Type B pancreatic cell (in vitro differentiated cells): Measurements from ENCODE around the gene ARIH2. TPM values are rescaled to one million over a fixed set of nuclear protein-coding genes. Genes with fewer than 3 reads are reported as not detected.

ENCODE experiments used
- DNase-seq: peaks from one replicate; pipeline ENCODE4 v3.0.0; 2021; ENCODE audit warnings: mixed read lengths; ENCODE audit not compliant: unreplicated experiment; ENCODE audit errors: extremely low spot score
- H3K27ac Mint-ChIP-seq: 2 replicates; pipeline ENCODE4 v1.8.0; 2021; ENCODE audit warnings: mild to moderate bottlenecking, mixed read lengths
- H3K27me3 Mint-ChIP-seq: 2 replicates; pipeline ENCODE4 v1.8.0; 2021; ENCODE audit warnings: mixed read lengths
- H3K36me3 Mint-ChIP-seq: 2 replicates; pipeline ENCODE4 v1.8.0; 2021; ENCODE audit warnings: mixed read lengths
- H3K4me1 Mint-ChIP-seq: one replicate; pipeline ENCODE4 v1.8.0; 2021; ENCODE audit warnings: mixed read lengths; ENCODE audit not compliant: unreplicated experiment
- H3K4me3 Mint-ChIP-seq: 2 replicates; pipeline ENCODE4 v1.8.0; 2021; ENCODE audit warnings: mild to moderate bottlenecking, mixed read lengths
- H3K9me3 Mint-ChIP-seq: 2 replicates; pipeline ENCODE4 v1.8.0; 2021; ENCODE audit warnings: mixed read lengths
- CTCF ChIP-seq: fragments of 200-600 bp; sonication (generic); conservative IDR thresholded peaks from 2 replicates; pipeline ENCODE4 v1.5.0; 2021; ENCODE audit warnings: antibody characterized with exemption, mild to moderate bottlenecking
- total RNA-seq: library from RNA; stranded (reverse); gene quantifications from 2 replicates; pipeline ENCODE4 v1.2.1, GENCODE V29; 2021; ENCODE audit warnings: low replicate concordance

The ARIH2 gene
- total RNA-seq, 1 donor from 2014 or later: 84.4 TPM

GRCh38 chr3:49027634-49028033 lies 109.0 kb downstream of the ARIH2 start:
- no peak overlapping the region for H3K27ac Mint-ChIP-seq
- H3K9me3 Mint-ChIP-seq: no peaks in the 10 kb centered on the region
- H3K4me1 Mint-ChIP-seq: peaks cover 34% of the 10 kb centered on the region
- no peak for DNase-seq
- no peaks in the 10 kb centered on the region for H3K27me3 Mint-ChIP-seq
- H3K36me3 Mint-ChIP-seq: peaks cover 30% of the 10 kb centered on the region
- peak overlapping the region; percentile 62 for H3K4me3 Mint-ChIP-seq
- TF ChIP-seq CTCF: no peak

GRCh38 chr3:49028298-49028672 lies 109.6 kb downstream of the ARIH2 start:
- Mint-ChIP-seq H3K27me3 (no peaks in the 10 kb centered on the region), H3K9me3 (no peaks in the 10 kb centered on the region), H3K27ac (peak overlapping the region; percentile 95), H3K4me3 (peak overlapping the region; percentile 98), H3K4me1 (peaks cover 28% of the 10 kb centered on the region), H3K36me3 (peaks cover 26% of the 10 kb centered on the region)
- DNase-seq: no peak
- TF ChIP-seq CTCF: no peak

GRCh38 chr3:49028673-49029562 lies 110.3 kb downstream of the ARIH2 start, which contains the start of gene IMPDH2:
TSS of gene IMPDH2 (minus strand) at chr3:49029398. CDS start at chr3:49029350, 48 bp downstream.
- H3K27ac Mint-ChIP-seq: peak within 1 kb of the TSS; percentile 95
- H3K27me3 Mint-ChIP-seq: no peaks in the 10 kb centered on the region
- DNase-seq: peak; percentile 94
- H3K9me3 Mint-ChIP-seq: no peaks in the 10 kb centered on the region
- peak within 1 kb of the TSS; percentile 98 for H3K4me3 Mint-ChIP-seq
- H3K4me1 Mint-ChIP-seq: peaks cover 27% of the 10 kb centered on the region
- peaks cover 26% of the 10 kb centered on the region for H3K36me3 Mint-ChIP-seq
- no peak for TF ChIP-seq CTCF

GRCh38 chr3:49029563-49029884 lies 110.9 kb downstream of the ARIH2 start:
- peak overlapping the region; percentile 95 for H3K27ac Mint-ChIP-seq
- no peaks in the 10 kb centered on the region for H3K9me3 Mint-ChIP-seq
- H3K4me1 Mint-ChIP-seq: peaks cover 27% of the 10 kb centered on the region
- no peaks in the 10 kb centered on the region for H3K27me3 Mint-ChIP-seq
- TF ChIP-seq CTCF: no peak
- H3K36me3 Mint-ChIP-seq: peaks cover 27% of the 10 kb centered on the region
- peak overlapping the region; percentile 98 for H3K4me3 Mint-ChIP-seq
- DNase-seq: no peak

- TF ChIP-seq CTCF: no peak
- H3K27me3 Mint-ChIP-seq: no peaks in the 10 kb centered on the region
- no peaks in the 10 kb centered on the region for H3K9me3 Mint-ChIP-seq
- H3K4me3 Mint-ChIP-seq: no peak overlapping the region
- peaks cover 27% of the 10 kb centered on the region for H3K4me1 Mint-ChIP-seq
- peaks cover 31% of the 10 kb centered on the region for H3K36me3 Mint-ChIP-seq
- peak overlapping the region; percentile 95 for H3K27ac Mint-ChIP-seq
- DNase-seq: no peak
Observed at GRCh38 chr3:49030321-49030720, 111.7 kb downstream of the ARIH2 start.
